GM18526 (cell line): ENCODE data around the gene NT5C.

Experiments
- POLR2A ChIP-seq: IDR thresholded peaks from 3 replicates; pipeline ENCODE4 v1.6.1; 2011; ENCODE audit not compliant: insufficient read length; ENCODE audit errors: extremely low read depth

Gene NT5C

GRCh38 chr17:75087558-75088453 lies 43.7 kb downstream of the NT5C start, which contains the start of gene SLC16A5:
SLC16A5 (plus strand) TSS chr17:75087954; CDS start chr17:75093637, 5,683 bp downstream.
- peak; percentile 49 for TF ChIP-seq POLR2A

GRCh38 chr17:75087182-75087557 lies 44.4 kb downstream of the NT5C start:
- TF ChIP-seq POLR2A = no peak

DNA sequence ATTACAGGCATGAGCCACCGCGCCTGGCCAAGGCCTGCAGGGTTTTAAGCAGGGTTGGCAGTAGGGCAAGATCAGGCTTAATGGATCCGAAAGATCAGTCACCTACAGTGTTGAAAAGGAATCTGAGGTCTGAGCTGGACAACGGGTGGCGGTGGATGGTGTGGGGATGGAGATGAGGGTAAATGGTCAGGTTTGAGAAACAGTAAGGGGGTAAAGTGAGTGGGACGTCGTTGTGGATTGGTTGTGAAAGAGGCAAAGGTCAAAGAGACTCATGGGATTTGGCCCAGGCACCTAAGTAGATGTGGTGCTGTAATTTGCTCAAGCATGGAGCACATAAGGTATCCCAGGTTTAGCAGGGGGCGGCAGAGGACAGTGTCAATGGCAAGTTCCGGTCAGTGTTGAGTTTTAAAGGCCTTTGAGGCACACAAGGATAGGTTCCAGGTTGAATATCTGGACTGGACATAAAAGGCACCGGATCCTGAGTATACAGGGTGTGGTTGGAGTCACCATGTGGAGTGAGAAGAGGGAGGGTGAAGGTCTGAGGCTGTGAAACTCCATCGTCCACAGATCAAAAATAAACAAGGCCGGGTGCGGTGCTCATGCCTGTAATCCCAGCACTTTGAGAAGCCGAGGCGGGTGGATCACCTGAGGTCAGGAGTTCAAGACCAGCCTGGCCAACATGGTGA lies 44.9 kb downstream of the NT5C start:
- no peak for TF ChIP-seq POLR2A

GRCh38 chr17:75084039-75084660 lies 47.4 kb downstream of the NT5C start:
- no peak for TF ChIP-seq POLR2A

- no peak for TF ChIP-seq POLR2A
Observed at GRCh38 chr17:75082683-75083082, 48.9 kb downstream of the NT5C start.

GRCh38 chr17:75081611-75082540 lies 49.7 kb downstream of the NT5C start:
- no peak for TF ChIP-seq POLR2A
